Activated gamma-delta T cell (primary cell): ENCODE measurements around the gene TENM4.

Experiments
- DNase-seq: peaks from one replicate; lab custom pipeline; 2025; lab: John Stamatoyannopoulos, UW

TENM4 gene

DNA sequence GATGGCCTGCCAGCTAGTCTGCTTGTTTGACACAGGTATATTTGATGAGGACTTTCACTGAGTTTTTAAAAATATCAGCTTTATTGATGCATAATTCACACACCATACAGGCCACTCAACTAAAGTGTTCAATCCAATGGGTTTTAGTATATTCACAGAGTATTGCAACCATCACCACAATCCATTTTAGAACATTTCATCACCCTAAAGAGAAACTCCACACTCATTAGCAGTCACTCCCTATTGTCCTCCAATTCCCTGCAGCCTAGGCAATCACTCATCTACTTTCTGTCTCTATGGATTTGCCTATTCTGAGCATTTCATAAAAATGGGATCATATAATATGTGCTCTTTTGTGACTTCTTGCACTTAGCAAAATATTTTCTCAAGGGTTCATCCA is 468.2 kb downstream of the TENM4 start:
- DNase-seq, result no peak

DNA sequence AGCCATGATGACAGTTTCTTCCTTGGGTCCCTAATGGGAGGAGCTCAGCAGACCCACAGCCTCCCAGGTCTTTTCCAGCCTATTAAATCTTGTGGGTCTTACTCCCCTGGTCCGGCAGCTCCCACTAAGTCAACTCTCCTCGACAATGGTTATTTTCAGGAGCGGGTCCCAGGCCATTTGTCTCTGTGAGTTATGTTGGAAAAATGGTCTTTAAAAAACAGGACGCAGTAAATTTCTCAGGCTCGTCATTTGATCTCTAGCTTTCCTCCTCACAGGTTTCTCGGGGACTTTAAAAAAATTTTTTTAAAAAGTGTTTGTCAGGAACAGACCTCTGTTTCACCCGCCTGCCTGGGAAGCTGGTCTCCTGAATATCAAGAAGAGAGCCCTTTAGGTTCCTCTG is 468.7 kb downstream of the TENM4 start:
- DNase-seq, result no peak

DNA sequence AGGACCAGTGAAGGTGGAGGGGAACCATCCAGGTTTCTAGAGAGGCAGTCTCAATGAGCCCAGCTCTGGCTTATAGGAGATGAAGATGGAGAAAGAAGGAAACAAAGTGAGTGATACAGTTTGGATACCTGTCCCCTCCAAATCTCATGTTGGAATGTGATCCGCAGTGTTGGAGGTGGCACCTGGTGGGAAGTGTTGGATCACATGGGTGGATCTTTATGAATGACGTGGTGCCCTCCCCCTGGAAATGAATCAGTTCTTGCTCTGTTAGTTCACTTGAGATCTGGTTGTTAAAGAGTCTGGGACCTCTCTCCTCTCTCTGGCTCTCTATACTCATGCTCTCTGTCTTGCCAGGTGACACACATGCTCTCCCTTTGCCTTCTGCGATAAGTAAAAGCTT is 473.0 kb downstream of the TENM4 start:
- no peak for DNase-seq

DNA sequence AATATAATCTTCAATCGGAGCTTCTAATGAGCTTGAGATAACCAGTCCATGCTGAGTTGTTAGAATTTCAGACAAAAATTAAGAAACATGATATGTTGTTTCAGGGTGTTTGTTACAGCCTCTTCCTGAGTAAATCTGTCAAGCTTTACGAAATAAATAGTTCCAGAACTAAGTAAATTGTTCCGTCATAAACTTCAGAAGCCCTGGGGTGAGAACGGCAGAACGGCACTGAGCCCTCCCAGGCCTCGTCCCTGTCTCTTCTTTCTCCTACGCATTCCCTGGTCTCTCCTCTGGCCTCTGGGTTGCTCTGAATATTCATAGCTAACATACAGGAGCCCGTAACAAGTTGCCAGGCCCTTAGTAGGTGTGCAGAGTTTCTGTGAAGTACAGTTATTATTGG is 475.4 kb downstream of the TENM4 start:
- no peak for DNase-seq

DNA sequence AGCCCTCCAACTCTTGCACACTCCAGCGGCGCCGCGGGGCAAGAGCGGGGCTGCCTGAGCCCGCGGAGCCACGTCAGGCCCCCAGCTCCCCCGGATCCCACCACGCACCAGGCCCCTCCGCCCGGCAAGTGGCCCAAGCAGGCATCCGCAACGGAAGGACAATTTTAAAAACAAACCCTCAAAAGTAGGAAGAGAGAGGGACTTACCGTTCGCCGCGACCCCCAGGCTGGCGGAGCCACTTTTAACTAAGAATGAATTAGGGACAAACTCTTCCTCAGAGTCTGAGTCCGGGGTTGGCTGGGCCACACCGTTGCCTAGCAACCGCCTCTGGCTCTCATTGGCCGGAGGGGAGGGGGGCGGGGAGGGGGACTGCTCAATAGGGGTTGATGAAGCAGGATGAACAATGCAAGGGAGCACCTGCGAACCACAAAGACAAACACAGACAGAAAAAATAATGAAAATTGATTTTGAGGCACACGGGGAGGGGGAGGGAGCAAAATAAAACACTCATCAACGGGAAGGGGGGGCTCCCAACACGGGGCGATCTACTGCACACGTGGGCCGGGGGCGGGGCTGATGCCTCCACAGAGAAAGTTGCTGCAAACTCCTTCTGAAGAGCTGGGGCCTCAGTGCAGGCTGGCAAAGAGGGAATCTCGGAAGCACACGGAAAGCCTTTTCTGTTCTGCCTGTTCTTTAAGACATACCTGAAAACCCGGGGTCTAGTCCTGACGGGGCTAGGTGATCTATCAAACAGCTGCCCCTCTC is 478.7 kb downstream of the TENM4 start:
- DNase-seq, result no peak

DNA sequence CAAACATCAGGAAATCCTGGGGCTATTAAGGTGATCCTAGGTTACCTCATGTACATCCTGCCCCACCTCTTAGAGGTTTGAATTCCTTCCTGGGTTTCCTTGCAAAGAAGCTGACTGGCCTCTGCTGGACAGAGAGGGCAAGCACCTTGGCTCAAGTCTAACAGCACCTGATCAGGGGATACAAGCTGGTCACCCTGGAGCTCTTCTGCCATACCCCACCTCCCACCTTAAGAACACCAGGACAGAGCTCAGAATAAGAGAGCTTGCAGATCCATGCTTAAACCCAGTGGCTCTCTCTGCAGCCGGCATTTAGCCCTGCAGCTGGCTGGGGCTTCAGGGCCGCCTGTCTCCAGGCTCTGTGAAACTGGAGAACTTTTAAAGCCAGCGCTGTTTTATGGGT is 479.6 kb downstream of the TENM4 start:
- no peak for DNase-seq

DNA sequence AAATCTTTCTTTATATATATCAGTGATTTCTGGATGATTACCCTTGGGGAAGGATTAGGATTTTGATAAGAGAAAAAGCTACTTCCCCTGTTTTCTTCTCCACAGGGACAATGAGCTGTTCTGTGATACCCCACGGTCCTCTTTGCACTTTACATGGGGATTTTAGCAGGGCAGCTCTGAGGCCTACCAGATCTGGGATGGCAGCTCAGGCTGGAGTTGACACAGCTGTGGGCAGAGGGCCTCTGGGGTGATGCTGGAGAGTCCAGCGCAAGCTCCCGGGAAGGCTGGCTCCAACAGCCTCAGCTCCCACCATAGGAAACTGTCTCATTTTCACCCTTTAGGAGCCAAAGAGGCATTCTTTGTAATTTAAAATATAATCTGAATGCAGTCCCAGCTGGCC is 482.4 kb downstream of the TENM4 start:
- no peak for DNase-seq

DNA sequence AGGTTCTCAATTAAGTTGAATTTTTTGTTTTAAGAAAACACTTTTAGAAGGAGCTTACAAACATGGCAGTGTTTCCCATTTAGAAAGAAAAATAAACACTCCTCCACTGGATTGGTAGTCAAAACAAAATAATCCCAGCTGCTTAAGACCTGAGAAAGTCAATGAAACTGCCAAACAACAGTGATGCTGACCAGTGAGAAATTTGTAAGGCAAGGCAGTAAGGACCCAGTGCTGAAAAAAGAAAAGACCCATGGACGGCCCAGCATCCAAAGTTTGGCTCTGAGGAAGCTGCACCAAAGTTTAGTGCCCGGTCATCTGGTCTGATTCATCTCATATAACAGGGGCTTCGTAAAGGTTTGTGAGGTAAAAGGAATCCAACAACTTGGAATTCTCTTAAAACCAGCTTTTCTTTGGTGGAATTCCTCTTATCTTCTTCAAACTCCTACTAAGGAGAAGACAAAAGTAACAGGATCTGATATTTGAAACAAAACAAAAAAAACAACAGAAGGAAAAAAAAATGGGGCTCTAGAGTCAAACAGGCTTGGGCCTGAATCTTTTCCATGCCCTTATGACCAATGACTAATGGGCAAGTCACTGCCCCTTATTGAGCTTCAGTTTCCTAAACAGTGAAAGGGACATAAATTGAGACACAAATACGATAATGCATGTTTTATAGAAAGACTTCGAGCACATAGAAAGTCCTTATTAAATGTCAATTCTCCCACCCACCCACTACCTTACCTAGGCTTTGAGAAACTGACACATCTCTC is 483.2 kb downstream of the TENM4 start:
- no peak for DNase-seq

DNA sequence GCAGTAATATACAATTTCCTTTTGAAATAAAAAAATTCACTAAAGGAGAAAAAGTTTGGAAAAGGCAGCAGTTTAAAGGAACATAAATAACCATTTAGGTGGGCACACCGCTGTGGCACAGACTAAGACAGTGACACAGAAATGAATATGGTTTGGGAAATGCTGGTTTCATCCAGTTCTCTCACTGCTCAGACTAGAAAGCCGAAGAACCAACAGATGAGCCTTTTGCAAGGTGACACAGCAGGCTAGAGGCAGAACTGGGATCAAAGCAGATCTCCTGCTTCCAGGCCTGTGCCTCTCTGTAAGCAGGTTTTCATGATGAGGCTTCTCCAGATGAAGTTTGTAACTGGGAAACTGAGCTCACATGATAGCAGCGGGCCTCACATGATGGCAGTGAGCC is 486.1 kb downstream of the TENM4 start:
- DNase-seq, result no peak

DNA sequence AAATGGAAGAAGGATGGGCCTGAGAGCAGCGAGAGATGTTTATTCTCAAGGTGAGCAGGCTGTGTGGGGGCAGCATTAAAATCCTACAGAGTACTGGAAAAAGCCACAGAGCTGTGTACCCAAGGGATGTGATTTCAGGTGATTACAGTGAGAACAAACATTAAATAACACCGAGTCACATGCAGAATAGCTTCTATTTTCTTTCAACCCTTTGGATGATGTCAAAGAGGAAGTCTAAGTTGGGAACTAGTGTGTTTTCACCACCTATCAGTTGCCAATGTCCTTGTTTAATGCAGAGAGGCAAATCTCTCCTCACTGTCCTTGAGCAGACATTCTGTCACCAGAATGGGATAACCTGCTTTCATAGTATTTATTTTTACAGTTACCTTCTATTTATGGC is 486.6 kb downstream of the TENM4 start:
- no peak for DNase-seq

DNA sequence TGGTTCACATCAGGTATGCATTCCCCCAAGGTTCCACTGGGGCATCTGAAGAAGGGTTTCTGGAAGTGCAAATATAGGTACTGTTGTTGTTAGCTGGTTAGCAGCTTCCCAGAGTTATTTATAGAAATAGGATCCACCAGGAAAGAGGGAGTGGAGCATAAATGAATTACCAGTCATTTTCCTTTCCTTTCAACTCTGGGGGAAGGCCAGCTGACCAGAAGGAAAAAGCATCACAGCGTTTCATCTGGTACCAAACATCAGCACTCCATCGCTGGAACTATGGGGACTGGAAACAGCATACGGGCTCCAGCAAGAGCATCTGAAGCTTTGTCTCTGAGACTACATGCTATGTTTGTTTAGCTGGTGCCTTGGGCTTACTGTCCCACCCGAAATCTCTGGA is 487.9 kb downstream of the TENM4 start:
- DNase-seq, result no peak

DNA sequence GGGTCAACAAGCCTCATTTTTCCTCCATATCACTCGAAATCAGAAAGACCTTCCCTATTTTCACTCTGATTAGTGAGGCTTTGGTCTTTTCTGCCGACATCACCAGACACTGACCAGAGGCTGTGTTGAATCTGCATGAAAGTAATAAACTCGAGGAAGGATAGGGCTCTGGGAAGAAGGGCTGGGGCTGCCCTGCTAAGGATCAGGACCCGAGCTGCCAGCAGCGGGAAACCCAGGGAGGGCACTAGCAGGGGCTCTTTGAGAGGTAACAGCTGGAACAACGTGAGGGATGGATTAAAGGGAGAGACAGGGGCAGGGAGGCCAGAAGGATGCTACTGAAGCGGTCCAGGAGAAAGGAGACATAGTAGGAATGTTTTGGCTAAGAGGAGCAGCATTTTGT is 488.7 kb downstream of the TENM4 start:
- DNase-seq, result no peak

DNA sequence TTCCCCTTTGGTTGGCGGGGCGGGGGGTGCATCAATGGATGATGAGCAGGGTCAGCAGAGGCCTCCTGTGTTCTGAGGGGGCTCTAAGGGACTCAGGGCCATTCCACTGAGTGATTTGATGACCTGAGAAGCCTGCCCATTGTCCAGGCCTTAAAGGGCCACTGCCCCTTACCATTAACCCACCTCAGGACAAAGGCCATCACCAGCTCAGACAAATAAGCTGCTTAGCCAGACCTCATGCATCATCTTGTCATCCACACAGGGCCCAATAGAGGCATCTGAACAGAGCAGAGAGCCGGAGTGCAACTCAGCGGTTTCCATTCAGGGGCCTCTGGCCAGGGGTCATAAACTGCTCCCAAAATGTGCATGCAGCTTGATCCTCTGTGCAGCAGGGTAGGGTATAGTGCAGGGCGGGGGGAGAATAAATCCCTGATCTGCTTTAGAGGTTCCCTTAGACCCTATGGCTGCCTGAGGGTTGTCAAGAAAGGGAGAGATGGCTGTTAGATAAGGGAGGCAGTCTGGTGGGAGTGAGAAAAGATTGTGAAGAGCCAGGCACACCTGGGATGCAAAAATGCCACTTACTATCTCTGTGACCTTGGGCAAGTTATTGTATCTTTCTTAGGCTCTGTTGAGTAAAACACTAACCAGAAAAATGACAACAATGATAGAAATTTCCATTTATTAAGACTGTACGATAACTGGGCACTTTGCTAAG is 490.7 kb downstream of the TENM4 start:
- no peak for DNase-seq

DNA sequence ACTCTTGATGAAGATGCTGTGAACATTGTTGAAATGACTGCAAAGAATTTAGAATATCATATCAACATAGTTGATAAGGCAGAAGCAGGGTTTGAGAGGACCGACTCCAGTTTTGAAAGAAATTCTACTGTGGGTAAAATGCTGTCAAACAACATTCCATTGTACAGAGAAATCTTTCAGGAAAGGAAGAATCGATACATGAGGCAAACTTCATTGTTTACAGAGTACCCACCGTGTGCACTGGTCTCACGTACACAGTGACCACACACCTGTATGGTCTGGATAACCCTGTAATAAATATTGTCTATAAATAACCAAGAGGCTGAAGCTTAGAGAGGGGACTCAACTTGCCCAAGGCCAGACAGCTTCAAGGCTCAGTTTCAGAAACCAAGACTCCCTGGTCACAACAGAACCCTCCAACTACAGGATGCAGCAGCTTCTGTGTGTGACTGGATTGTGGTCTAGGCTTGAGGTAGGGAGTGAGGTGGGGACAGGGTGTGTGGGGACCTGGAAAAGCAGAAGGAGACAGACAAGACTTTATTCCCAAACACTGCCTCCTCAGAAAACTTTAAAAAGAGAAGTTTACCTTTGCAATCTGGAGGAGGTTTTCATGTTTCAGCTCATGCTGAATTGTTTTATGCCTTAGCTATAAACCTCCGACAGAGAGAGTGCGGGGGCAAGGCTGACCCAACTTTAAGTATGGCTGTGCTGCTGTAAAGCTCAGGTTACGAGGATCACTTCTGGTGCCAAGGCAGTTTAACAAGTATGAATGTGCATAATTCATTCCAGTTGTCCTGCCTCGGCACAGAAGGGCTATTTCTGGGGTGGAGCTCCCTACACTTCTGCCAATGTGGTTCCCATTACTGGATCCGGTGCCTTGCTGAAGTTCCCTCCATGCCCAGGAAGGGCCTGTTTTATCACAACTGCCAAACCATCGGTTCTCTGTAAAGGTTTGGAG is 493.6 kb downstream of the TENM4 start:
- DNase-seq, result no peak

DNA sequence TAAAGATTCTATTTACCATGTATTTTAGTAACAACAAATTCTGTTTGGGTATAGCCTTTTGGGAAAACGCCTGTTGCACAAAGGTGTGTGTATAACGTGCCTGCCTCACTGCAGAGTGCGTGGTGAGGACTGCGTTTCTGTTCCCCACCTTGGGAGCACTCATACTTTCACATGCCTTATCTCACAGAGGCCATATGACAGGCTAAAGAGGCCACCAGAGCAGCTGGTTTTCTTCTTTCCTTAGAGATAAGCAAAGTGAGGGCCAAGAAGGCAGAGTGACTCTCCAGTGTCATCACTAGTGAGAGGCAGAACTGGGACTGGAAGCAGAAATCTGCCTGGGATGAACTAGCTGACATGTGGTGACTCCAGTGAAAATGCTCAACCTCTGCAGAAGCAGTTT is 497.0 kb downstream of the TENM4 start:
- no peak for DNase-seq

DNA sequence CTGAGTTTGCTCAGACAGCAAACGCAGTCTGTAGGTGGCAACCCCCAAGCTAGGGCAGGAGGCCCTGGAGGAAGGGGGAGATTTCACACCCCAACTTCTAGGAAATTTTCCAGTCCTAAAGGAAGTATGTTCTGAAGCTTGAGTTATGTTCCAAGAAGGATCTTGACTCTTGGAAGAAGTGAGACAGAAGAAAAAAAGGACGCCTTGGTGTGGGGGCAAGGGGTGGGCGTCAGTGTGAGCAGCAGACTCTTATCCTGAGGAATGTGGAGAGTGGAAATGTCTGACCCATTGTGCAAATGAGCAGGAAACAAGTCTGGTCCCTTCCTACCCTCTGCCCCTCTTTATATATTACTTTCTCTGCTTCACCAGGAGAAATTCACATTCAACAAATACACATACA is 497.7 kb downstream of the TENM4 start:
- no peak for DNase-seq

DNA sequence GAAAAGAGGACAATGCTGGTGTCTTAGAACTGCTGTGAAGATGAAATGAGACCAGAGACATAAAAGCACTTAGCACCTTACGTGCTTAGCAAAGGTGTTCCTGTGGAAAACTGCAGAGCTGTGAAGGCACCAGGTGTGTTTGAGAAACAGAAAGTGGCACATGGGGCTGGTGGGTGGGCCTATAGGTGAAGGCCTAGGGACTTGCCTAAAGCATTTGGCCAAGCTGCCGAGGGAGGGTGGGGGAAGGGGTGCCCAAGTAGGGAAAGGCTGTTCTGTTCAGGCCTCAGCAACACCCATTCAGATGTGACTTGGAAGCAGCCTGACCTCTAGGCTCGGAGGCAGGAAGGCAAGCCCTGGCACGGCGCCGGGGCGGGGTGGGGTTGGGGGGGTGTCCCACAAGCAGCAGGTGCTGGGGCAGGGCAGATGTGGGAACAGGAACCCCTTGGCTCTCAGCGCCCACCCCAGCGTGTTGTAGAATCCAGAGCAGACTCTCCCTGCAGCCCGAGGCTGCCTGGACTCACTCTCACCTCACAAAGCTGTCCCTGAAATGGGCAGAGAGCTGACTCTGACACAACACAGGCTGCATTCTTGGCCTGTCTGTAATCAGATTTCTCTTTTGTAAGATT is 499.5 kb downstream of the TENM4 start:
- DNase-seq, result no peak

DNA sequence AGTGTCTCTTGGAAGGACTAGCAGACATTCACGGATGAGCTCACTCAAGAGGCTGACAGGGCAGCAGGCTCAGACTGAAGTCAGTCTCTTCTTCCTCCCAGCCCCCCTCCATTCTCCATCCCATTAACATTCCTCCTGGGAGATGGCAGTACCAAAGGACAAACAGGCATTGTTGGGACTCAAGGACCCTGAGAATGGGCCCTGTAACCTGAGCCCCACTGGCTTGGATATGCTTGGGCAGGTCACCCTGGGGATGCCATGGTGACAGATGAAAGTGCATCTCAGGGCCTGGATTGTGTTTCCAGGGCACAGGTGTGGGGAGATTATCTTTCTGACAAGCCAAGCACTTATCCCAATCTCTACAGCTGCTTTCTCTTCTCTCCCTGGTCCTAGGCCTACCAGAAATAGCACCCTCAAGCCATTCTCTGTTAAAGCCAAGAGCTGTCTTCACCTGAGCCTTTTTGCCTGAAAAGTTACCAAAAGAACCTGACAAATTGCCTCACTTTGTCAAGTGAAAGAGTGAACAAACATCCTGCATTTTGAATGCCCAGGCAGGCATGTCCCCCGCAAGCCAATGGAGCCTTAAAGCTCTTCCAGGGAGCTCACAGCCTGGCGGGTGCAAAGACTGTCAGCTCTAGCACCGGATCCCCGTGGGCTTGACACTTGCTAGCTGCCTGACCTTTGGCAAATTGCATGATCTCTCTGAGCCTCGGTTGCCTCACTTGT is 500.2 kb downstream of the TENM4 start:
- no peak for DNase-seq

DNA sequence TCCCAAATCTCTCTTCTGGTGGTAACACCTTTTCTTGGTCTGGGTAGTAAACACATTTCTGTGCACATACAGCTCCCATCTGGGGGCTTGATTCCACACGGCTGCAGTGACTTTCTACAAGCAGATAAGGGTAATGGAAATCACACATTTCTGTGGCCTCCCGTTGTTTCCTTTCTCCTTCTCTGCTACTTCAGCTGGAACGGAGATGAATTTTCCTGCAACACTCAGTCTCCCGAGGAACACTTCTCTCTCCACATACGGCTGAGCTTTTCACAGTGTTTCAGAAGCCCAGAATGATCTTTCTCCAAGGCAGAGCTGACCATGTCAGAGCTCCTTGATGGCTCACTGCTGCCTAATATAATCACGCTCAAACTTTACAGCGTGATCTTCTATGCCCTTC is 501.9 kb downstream of the TENM4 start:
- DNase-seq, result no peak

DNA sequence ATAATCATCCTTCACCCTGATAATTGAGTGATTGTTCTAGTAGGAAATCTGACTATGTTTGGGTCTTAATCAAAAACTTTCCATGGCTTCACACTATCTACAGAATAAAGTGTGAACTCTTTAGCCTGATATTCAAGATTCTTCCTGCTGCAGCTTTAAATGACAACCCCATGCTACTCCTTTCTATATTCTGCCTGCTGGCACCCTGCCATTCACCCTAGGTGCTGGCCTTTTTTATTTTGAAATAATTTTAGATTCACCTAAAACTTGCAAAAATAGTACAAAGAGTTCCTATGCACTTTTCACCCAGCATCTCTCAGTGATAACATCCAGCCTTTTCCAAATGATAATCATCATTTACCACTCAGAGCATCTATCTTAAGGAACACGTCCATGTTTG is 502.8 kb downstream of the TENM4 start:
- DNase-seq, result no peak
